ENCODE results near the gene ADGB.

DNA sequence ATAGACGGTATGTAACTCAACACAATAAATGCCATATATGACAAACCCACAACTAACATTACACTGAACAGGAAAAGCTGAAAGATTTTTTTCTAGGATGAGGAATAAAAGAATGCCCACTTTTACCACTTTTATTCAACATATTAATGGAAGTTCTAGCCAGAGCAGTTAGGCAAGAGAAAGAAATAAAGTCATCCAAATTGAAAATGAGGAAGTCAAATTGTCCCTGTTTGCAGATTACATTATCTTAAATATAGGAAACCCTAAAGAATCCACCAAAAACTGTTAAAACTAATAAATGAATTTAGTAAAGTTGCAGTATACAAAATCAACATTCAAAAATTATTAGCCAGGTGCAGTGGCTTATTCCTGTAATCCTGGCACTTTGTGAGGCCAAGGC is 24.6 kb upstream of the ADGB start:
- TF ChIP-seq, protein P1, sequence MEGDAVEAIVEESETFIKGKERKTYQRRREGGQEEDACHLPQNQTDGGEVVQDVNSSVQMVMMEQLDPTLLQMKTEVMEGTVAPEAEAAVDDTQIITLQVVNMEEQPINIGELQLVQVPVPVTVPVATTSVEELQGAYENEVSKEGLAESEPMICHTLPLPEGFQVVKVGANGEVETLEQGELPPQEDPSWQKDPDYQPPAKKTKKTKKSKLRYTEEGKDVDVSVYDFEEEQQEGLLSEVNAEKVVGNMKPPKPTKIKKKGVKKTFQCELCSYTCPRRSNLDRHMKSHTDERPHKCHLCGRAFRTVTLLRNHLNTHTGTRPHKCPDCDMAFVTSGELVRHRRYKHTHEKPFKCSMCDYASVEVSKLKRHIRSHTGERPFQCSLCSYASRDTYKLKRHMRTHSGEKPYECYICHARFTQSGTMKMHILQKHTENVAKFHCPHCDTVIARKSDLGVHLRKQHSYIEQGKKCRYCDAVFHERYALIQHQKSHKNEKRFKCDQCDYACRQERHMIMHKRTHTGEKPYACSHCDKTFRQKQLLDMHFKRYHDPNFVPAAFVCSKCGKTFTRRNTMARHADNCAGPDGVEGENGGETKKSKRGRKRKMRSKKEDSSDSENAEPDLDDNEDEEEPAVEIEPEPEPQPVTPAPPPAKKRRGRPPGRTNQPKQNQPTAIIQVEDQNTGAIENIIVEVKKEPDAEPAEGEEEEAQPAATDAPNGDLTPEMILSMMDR (IDR thresholded peaks at IDR 0.05; ENCODE audit: low read depth, low read length), result no peak
- no peak for TF ChIP-seq POLR2A (IDR thresholded peaks at IDR 0.05; ENCODE audit: extremely low read depth, insufficient read length)
- TF ChIP-seq, protein P2, sequence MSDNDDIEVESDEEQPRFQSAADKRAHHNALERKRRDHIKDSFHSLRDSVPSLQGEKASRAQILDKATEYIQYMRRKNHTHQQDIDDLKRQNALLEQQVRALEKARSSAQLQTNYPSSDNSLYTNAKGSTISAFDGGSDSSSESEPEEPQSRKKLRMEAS (IDR thresholded peaks at IDR 0.05; ENCODE audit: low read depth, low read length), result no peak
